ENCODE results near the gene MYOG.

DNA sequence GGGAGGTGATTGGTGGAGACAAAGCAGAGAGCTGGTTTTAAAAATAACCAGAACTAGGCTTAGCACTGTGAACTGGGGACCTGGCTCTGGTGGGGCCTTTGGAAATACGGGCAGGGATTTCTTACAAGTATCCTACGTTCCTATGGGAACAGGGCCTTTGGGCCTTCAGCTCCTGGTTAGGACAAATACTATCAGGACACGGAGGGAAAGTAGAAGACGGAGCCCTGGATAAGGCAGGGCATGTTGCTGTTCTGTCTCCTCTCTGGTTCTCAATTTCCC, 5.3 kb upstream of the MYOG start:
- TF ChIP-seq POLR2A (IDR thresholded peaks at IDR 0.05; ENCODE audit: low read depth, low read length) (no peak), POLR2AphosphoS5 (IDR thresholded peaks at IDR 0.05; ENCODE audit: low read depth, low read length) (no peak), TAF1 (IDR thresholded peaks at IDR 0.05; ENCODE audit: low read depth, low read length) (no peak)
